ENCODE results near the gene POLR3F. TPM values are rescaled to one million over a fixed set of nuclear protein-coding genes. Genes with fewer than 3 reads are reported as not detected.

POLR3F gene
- total and polyA plus RNA-seq, 9 of the 15 experiments (the other 6 are each of a cell fraction or from before 2014, with no cell fraction given), result 7.0 to 15.0 (median 9.6) TPM

- H2AFZ ChIP-seq (ENCODE audit: low read depth, low read length), result no peak overlapping the region
Observed at GRCh38 chr20:18529041-18529440, 61.9 kb downstream of the POLR3F start.

More at GRCh38 chr20:18529041-18529440, 61.9 kb downstream of the POLR3F start:
- Histone ChIP-seq H3K27ac (ENCODE audit: extremely low read depth, low read depth, low read length) (no peak overlapping the region), H3K79me2 (ENCODE audit: control insufficient read depth, insufficient read depth, low read length) (no peaks in the 10 kb centered on the region), H3K27me3 (ENCODE audit: control insufficient read depth in 2 of 2, insufficient read depth in 2 of 2, low read length in 2 of 2) (no peaks in the 10 kb centered on the region), H3K9me1 (ENCODE audit: control insufficient read depth, insufficient read depth, low read length) (no peaks in the 10 kb centered on the region), H3K4me2 (ENCODE audit: insufficient read depth, low read length) (no peak overlapping the region), H3K36me3 (ENCODE audit: control insufficient read depth, insufficient read depth, low read length) (peaks cover 86% of the 10 kb centered on the region), H3K9ac (ENCODE audit: insufficient read depth in 1 of 2, low read depth in 2 of 2, low read length in 2 of 2) (no peak overlapping the region), H3K4me3 (no peak overlapping the region), H3K9me3 (replicated peaks; ENCODE audit: control insufficient read depth, insufficient read depth, low read depth, low read length) (no peaks in the 10 kb centered on the region), H4K20me1 (replicated peaks; ENCODE audit: control insufficient read depth, insufficient read depth, low read length) (no peaks in the 10 kb centered on the region), H3K4me1 (replicated peaks in 1 of 2; ENCODE audit: control insufficient read depth in 2 of 2, insufficient read depth in 2 of 2, low read length in 2 of 2) (no peaks in the 10 kb centered on the region)
- intact Hi-C loops (cut with micrococcal nuclease) (no loop called here), in situ Hi-C loops (cut with MboI) (no loop called here)
- ChIA-PET CTCF (ENCODE audit: low intra/inter-chr PET ratio) (no interaction called here), POLR2A (interaction anchor here (1.2 to 1.3 kb wide), 2 partner anchors 18 to 21 kb away, joined by 4 to 6 read pairs; partner anchors contain the start of gene SEC23B)
- BruUV-seq (replicated peaks), result no TSS peak
- no peak for TF ChIP-seq PURB (CRISPR knock-in tag; IDR thresholded peaks at IDR 0.05; ENCODE audit: low read depth)
- no peak for TF ChIP-seq ZBTB34 (CRISPR knock-in tag; IDR thresholded peaks at IDR 0.05)
- no peak for TF ChIP-seq ZNF277 (CRISPR knock-in tag; IDR thresholded peaks at IDR 0.05; ENCODE audit: borderline replicate concordance)
- no peak for TF ChIP-seq CTBP1 (IDR thresholded peaks at IDR 0.05; ENCODE audit: borderline replicate concordance)
- no peak for TF ChIP-seq NR1H2 (CRISPR knock-in tag; IDR thresholded peaks at IDR 0.05)
- TF ChIP-seq EWSR1 (IDR thresholded peaks at IDR 0.05; ENCODE audit: borderline replicate concordance, low read depth, partially characterized antibody), result no peak
- TF ChIP-seq SMARCE1 (IDR thresholded peaks at IDR 0.05), result no peak
- no peak for TF ChIP-seq ZKSCAN8 (CRISPR knock-in tag; IDR thresholded peaks at IDR 0.05)
- no peak for TF ChIP-seq USF2 (CRISPR knock-in tag; IDR thresholded peaks at IDR 0.05)
- FAIRE-seq (no peak), ATAC-seq (no peak), DNase-seq (ENCODE audit: extremely low read depth in 1 of 4, low spot score in 3 of 4) (no peak)
